VCaP (cell line): Measurements from ENCODE around the gene BMPR1B.

Source experiments
- H3K27ac ChIP-seq: fragments of 450-650 bp; 2 replicates; pipeline ENCODE4 v1.5.1; 2017
- TF ChIP-seq, protein P1 (sequence below): fragments of 450-650 bp; conservative IDR thresholded peaks from 2 replicates; pipeline ENCODE4 v1.5.1; 2017; ENCODE audit warnings: mild to moderate bottlenecking, moderate library complexity

The BMPR1B gene

GRCh38 chr4:94926936-94927335 is 169.2 kb downstream of the BMPR1B start:
- TF ChIP-seq, protein P1, sequence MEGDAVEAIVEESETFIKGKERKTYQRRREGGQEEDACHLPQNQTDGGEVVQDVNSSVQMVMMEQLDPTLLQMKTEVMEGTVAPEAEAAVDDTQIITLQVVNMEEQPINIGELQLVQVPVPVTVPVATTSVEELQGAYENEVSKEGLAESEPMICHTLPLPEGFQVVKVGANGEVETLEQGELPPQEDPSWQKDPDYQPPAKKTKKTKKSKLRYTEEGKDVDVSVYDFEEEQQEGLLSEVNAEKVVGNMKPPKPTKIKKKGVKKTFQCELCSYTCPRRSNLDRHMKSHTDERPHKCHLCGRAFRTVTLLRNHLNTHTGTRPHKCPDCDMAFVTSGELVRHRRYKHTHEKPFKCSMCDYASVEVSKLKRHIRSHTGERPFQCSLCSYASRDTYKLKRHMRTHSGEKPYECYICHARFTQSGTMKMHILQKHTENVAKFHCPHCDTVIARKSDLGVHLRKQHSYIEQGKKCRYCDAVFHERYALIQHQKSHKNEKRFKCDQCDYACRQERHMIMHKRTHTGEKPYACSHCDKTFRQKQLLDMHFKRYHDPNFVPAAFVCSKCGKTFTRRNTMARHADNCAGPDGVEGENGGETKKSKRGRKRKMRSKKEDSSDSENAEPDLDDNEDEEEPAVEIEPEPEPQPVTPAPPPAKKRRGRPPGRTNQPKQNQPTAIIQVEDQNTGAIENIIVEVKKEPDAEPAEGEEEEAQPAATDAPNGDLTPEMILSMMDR, result no peak
- peak overlapping the region; percentile 86 for H3K27ac ChIP-seq

GRCh38 chr4:94927696-94928095 is 169.9 kb downstream of the BMPR1B start:
- peak overlapping the region; percentile 86 for H3K27ac ChIP-seq
- TF ChIP-seq, protein P1, result no peak

GRCh38 chr4:94929696-94930095 is 171.9 kb downstream of the BMPR1B start:
- peak overlapping the region; percentile 86 for H3K27ac ChIP-seq
- TF ChIP-seq, protein P1, result no peak

- TF ChIP-seq, protein P1, result no peak
These were observed 173.9 kb downstream of the BMPR1B start for GRCh38 chr4:94931626-94932025.

GRCh38 chr4:94932366-94932765 is 174.6 kb downstream of the BMPR1B start:
- TF ChIP-seq, protein P1, result no peak
- no peak overlapping the region for H3K27ac ChIP-seq

More at GRCh38 chr4:94931626-94932025, 173.9 kb downstream of the BMPR1B start:
- H3K27ac ChIP-seq, result peak overlapping the region; percentile 86

DNA sequence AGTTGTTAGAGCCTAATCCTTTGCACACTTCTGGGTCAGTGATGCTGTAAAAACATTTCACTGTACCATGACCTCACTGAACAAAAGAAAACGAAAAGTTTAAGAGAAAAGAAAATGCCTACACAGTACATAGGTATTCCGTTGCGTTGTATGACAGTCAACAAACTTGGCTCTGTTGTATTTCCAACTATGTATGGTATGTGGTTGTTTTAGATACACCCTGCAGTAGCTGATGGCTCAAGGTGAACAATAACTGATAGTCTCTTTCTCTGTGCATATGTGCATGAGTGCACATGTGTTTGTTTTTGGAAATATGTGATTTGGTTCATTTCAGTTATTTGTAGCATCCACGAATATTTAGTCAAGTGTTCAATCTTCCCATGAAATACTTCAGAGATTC is 176.0 kb downstream of the BMPR1B start:
- TF ChIP-seq, protein P1, result no peak
- no peak overlapping the region for H3K27ac ChIP-seq

DNA sequence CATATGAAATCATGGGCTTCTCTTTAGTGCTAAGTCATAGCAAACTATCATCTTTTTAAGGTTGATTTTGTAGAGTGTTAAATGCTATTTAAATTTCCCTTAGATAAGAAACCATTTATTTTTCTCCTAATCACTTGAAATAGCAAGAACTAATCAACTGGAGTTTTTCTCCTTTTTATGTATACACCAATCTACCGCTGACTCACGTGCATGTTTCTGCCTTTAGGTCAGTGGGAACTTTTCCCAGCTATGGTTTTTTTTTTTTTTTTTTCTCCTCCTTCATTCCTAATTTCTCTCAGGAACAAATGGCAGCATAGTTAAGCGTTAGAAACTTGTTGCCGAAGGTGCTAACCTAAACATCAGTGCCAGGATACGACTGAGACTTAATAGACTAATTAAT is 176.4 kb downstream of the BMPR1B start:
- TF ChIP-seq, protein P1, result no peak
- H3K27ac ChIP-seq, result no peak overlapping the region

DNA sequence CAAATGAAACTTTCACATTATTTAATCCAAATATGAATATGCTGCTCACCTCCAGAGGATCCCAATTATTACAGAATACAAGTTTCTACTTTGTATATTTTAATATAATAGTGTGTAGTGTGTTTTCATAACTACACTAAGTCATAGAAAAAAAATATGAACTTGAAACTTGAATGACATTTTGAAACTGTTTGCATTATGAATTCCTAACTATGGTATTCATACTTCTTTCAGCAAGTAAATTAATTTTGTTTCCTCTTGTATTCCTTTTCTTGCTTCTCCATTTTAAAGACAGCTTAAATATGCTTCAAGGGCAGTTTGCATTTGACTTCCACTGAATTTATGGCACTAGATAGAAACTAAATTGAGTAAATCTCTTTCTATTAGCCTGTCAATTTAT is 177.1 kb downstream of the BMPR1B start:
- H3K27ac ChIP-seq, result no peak overlapping the region
- TF ChIP-seq, protein P1, result no peak
